Measurements from ENCODE around the gene OLR1. TPM values are rescaled to one million over a fixed set of nuclear protein-coding genes. Genes with fewer than 3 reads are reported as not detected.
A peak's percentile ranks its signal among the peaks of the same experiment; 100 is the strongest.
"Not testable (repeated sequence)": the region's sequence is repeated elsewhere in the genome, so short reads cannot be mapped to it uniquely, and the experiment has no call there.

Gene OLR1
- total RNA-seq, 1 donor from 2014 or later = 0.55 TPM

- DNase-seq = no peak
- no peaks in the 10 kb centered on the region for H3K4me1 ChIP-seq
- no peak overlapping the region for H3K4me3 ChIP-seq
- H3K27me3 ChIP-seq (ENCODE audit: low read depth) = no peaks in the 10 kb centered on the region
- intact Hi-C loops (cut with micrococcal nuclease) = no loop called here
- TF ChIP-seq CTCF (IDR thresholded peaks at IDR 0.05; ENCODE audit: borderline replicate concordance) = no peak
- no peak overlapping the region for H3K27ac ChIP-seq (replicated peaks)
- H3K36me3 ChIP-seq = no peaks in the 10 kb centered on the region
- no peaks in the 10 kb centered on the region for H3K9me3 ChIP-seq (replicated peaks)
Observed at GRCh38 chr12:10196210-10196609, 24.3 kb upstream of the OLR1 start.

- intact Hi-C loops (cut with micrococcal nuclease) = no loop called here
- TF ChIP-seq CTCF (IDR thresholded peaks at IDR 0.05; ENCODE audit: borderline replicate concordance) = no peak
Observed at GRCh38 chr12:10194160-10194670, 22.3 kb upstream of the OLR1 start.

GRCh38 chr12:10191865-10192264 is 19.9 kb upstream of the OLR1 start:
- DNase-seq = no peak
- no peak for TF ChIP-seq CTCF (IDR thresholded peaks at IDR 0.05; ENCODE audit: borderline replicate concordance)
- Histone ChIP-seq H3K4me3 (no peak overlapping the region), H3K27me3 (ENCODE audit: low read depth) (no peaks in the 10 kb centered on the region), H3K36me3 (no peaks in the 10 kb centered on the region), H3K9me3 (replicated peaks) (no peaks in the 10 kb centered on the region), H3K4me1 (peaks cover 13% of the 10 kb centered on the region), H3K27ac (replicated peaks) (no peak overlapping the region)
- intact Hi-C loops (cut with micrococcal nuclease) = loop anchor here (2.0 kb wide), 1 partner anchor 39 kb away; no protein-coding TSS in a partner anchor

More at GRCh38 chr12:10194160-10194670, 22.3 kb upstream of the OLR1 start:
- Histone ChIP-seq H3K4me1 (peaks cover 13% of the 10 kb centered on the region), H3K9me3 (replicated peaks) (no peaks in the 10 kb centered on the region), H3K4me3 (no peak overlapping the region), H3K27ac (replicated peaks) (no peak overlapping the region), H3K27me3 (ENCODE audit: low read depth) (no peaks in the 10 kb centered on the region), H3K36me3 (no peaks in the 10 kb centered on the region)
- DNase-seq = no peak

- H3K36me3 ChIP-seq = no peaks in the 10 kb centered on the region
- peaks cover 2% of the 10 kb centered on the region for H3K27me3 ChIP-seq (ENCODE audit: low read depth)
- peaks cover 13% of the 10 kb centered on the region for H3K4me1 ChIP-seq
- H3K4me3 ChIP-seq = no peak overlapping the region
- no peaks in the 10 kb centered on the region for H3K9me3 ChIP-seq (replicated peaks)
- peak; percentile 82 for TF ChIP-seq CTCF (IDR thresholded peaks at IDR 0.05; ENCODE audit: borderline replicate concordance)
- peak; percentile 34 for DNase-seq
- intact Hi-C loops (cut with micrococcal nuclease) = loop anchor here (2.0 kb wide), 1 partner anchor 38 kb away; no protein-coding TSS in a partner anchor
- no peak overlapping the region for H3K27ac ChIP-seq (replicated peaks)
Observed at GRCh38 chr12:10190558-10191388, 18.8 kb upstream of the OLR1 start.

GRCh38 chr12:10189653-10190052 is 17.7 kb upstream of the OLR1 start:
- H3K27ac ChIP-seq (replicated peaks) = no peak overlapping the region
- H3K4me1 ChIP-seq = peaks cover 13% of the 10 kb centered on the region
- peaks cover 10% of the 10 kb centered on the region for H3K27me3 ChIP-seq (ENCODE audit: low read depth)
- H3K36me3 ChIP-seq = no peaks in the 10 kb centered on the region
- H3K9me3 ChIP-seq (replicated peaks) = no peaks in the 10 kb centered on the region
- intact Hi-C loops (cut with micrococcal nuclease) = loop anchor here (2.0 kb wide), 1 partner anchor 37 kb away; no protein-coding TSS in a partner anchor
- TF ChIP-seq CTCF (IDR thresholded peaks at IDR 0.05; ENCODE audit: borderline replicate concordance) = no peak
- peak; percentile 28 for DNase-seq
- no peak overlapping the region for H3K4me3 ChIP-seq

GRCh38 chr12:10186958-10187357 is 15.0 kb upstream of the OLR1 start:
- Histone ChIP-seq H3K27me3 (ENCODE audit: low read depth) (peaks cover 18% of the 10 kb centered on the region), H3K4me1 (peaks cover 13% of the 10 kb centered on the region)
- intact Hi-C loops (cut with micrococcal nuclease); H3K4me3 ChIP-seq; H3K27ac ChIP-seq (replicated peaks); H3K9me3 ChIP-seq (replicated peaks); H3K36me3 ChIP-seq; DNase-seq: not testable (repeated sequence)

All from left ventricle myocardium inferior (tissue), 1 donor.